NCI-H1105 treated with DMSO at 0.1 percent for 48 hours (cell line): ENCODE results near the gene ASTN2.

Experiments used
- DNase-seq: peaks from one replicate; lab custom pipeline; 2025; lab: John Stamatoyannopoulos, UW

ASTN2 gene

DNA sequence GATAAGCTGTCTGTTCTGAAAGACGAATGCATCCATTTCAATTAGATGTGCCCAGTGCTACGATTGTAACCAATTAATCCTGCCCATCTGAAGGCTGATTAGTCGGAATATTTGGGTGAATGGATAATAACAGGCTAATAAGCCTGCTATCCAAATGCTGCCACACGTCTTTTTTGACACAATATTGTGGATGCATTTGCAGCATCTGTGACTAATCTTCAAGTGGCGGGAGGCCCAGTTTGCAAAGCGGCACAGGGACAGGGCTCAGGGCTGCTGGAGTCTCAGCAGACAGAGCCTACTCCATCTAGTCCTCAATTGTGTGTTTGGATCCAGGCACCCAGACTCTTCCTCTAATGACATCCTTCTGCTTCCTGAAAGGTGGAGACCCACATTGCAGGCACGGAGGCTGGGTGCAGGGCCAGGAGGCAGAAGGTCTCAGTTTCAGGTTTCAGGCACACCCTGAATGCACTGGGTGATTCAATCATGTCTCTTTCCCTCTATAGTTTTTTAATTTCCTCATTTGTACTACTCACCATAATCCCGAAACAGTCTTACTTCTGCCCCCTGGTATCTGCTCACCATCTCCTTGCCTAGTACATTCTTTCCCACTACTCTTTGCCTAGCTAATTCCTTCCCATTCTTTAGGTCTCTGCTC lies 169.6 kb downstream of the ASTN2 start:
- no peak for DNase-seq

DNA sequence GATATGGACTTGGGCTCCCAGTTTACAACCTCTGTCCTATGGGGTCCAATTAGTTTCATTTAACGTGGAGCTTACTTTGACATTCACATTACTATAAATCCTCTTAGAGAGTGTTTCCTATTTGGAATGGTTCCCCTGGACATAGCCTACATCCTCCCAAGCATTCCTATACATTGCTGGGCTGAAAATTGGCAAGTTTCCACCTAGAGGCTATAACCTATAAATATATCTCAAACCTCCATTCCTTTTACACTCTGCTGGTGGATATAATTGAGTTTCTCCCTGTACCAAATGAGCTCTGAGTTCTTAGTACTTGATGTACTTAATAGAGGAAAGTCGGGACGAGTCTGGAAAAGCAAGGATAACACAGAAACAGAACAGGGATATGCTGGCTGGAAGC lies 172.8 kb downstream of the ASTN2 start:
- DNase-seq: no peak

DNA sequence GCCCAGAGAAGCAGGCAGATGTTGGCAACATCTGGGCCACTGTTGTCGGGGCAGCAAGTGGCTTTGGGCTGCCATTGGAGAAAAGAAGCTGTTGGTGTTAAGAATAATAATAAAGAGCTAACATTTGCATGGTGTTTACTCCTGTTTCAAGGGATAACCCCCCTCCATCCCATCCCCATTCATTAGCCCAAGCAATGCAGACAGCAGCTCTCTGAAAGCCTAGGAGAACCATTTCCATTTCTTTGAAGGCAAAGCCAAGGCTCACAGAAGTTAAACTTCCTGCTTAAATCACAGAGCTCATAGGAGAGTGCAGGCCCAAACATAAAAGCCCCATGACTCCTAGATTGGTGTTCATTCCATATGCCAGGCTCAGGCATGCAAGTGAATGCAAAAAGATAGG lies 175.4 kb downstream of the ASTN2 start:
- DNase-seq: no peak

GRCh38 chr9:117234103-117234502 lies 180.8 kb downstream of the ASTN2 start:
- DNase-seq: no peak

GRCh38 chr9:117233016-117233415 lies 181.8 kb downstream of the ASTN2 start:
- DNase-seq: no peak

DNA sequence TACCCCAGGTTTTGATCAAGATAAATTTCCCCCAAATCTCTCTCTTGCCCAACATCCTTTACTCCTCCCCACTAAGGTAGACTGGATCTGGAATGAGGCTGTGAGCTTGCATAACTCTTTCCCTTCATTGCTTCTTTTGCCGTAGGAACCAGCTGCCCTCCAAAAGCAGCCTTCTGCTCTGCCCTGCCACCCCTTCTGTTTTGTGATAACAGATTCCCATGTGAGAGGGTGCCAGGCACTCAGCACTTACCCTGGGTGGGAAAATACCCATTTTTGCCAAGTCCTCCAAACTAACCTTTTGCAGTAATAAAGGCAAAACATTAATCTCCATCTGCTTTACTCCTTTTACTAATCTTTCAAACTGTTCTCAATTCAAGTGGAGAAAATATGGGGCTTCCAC lies 182.6 kb downstream of the ASTN2 start:
- DNase-seq: no peak

DNA sequence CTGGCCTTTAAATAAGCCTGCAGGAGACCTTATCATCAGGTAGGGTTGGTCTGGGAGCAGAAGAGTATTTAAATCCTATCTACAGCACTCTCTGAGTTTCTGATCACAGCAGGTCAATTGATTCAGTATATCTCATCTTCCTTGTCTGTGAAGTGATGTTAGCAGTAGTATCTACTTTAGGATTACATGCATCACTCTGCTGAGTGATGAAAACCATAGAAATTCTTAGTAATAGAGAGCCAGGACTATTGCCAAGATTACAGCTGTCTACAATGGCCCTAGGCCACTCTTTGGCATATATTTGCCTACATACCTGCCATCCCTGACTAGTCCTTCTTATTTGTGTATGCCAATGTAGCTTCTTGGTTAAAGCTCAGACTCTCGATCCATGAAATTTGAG lies 183.8 kb downstream of the ASTN2 start:
- no peak for DNase-seq

DNA sequence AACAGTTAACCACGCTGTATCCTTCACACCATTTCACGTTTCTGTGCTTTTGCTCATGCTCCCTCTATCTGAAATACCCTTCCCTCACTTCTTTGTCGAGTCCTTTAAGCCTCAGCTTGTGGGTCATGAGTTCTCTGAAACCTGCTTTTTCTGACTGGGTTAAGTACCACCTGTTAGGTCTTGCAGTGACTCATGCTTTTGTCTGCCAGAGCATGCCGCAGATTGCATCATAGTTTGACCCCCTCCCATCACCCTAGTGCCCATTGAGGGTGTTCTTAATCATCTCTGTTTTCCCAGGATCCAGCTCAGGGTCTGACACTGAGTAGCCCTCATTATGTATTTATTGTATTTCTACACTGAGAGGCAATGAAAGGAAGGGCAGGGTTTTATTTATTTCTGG lies 190.2 kb downstream of the ASTN2 start:
- DNase-seq: peak; percentile 73

GRCh38 chr9:117218951-117219350 lies 195.9 kb downstream of the ASTN2 start:
- no peak for DNase-seq

DNA sequence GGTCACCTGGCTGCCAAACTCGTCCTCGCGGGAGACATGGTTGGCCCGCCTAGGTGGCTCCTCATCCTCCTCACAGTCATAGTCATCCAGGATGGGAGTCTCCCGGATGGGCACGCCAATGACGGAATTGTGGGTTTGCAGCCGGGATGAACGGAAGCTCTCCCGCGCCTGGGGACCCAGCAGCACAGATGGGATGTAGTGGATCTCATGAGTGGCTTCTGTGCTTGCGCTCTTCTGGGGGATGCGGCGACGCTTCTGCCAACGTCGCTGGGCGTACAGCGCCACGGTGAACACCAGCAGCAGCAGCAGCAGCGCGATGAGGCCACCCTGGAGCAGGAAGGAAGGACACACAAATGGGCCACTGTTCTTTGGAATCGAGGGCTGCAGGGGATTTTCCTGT lies 200.4 kb downstream of the ASTN2 start:
- no peak for DNase-seq

DNA sequence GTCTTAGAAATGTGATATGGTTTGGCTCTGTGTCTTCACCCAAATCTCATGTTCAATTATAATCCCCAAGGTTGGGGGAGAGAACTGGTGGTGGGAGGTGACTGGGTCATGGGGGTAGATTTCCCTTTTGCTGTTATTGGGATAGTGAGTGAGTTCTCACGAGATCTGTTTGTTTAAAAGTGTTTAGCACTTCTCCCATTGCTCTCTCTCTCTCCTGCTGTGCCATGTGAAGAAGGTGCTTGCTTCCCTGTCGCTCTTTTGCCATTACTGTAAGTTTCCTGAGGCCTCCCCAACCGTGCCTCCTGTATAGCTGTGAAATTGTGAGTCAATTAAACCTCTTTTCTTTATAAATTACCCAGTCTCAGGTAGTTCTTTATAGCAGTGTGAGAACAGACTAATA lies 203.6 kb downstream of the ASTN2 start:
- no peak for DNase-seq

GRCh38 chr9:117205806-117206205 lies 209.1 kb downstream of the ASTN2 start:
- DNase-seq: no peak

DNA sequence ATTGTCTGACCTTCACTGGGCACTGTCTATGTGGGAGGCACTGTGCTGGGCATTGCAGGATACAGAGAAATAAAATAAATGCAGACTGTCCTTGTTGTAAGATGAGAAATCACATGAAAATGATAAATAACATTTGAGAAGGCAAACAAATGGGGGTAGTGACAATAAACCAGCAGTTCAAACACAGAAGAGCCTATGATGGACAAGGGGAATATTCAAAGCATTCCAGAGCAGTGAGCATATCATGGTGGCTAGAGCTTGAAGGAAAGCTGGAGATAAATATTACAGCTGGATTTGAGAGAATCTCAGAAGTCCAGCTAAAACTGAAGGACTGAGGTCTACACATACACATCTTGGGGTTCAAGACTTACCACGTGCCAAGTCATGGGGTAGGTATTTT lies 209.9 kb downstream of the ASTN2 start:
- DNase-seq: no peak

DNA sequence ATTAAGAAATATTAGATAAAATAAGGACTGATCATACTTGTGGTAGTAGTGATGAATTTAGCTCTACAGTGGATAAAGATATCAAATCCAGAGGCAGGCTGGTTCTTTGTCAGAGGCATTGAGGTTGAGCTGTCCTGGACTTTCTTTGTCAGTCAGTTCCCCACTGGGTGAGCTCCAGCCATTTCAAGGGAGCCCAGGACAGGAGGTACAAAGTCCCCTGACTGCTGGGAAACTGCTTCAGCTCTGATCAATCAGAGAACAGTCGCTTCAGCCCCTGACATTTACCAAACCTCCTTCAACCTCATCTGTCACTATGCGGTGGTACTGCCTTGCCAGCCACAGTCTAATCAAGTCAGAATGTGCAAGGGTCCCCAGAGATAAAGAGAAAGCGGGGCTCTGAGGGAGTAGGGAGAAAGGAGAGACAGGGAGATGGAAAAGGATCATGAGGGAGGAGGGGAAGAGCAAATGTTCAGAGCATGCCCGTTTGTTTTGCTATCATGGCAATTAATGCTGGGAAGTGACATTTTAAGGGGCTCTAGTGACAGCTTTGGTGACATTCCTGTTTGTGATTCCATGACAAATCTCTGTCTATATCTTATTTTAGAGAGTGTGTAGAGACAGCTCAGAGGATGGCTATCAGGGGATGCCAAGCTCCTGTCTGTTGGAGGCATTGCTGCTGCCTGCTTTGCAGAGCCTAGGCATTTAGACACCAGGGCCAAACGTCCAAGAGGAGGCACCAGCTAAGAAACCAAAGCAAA lies 223.2 kb downstream of the ASTN2 start:
- DNase-seq: no peak

DNA sequence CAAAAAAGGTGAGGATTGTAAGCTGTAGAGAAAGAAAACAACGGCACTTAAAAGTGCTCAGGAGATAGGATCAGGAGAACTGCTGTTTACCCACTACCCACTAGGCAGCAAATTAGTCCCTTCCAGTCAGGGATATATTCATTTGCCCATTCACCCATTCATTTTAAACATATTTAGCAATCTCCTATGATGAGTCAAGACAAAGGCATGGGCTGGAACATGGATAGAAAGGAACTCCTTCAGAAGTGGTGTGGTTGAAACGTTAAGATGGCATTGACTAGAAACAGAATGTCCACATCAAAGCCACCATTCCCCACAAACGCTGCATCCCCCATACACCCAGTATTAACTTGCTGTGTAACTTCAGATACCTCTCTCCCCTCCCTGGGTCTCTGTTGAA lies 225.7 kb downstream of the ASTN2 start:
- no peak for DNase-seq

DNA sequence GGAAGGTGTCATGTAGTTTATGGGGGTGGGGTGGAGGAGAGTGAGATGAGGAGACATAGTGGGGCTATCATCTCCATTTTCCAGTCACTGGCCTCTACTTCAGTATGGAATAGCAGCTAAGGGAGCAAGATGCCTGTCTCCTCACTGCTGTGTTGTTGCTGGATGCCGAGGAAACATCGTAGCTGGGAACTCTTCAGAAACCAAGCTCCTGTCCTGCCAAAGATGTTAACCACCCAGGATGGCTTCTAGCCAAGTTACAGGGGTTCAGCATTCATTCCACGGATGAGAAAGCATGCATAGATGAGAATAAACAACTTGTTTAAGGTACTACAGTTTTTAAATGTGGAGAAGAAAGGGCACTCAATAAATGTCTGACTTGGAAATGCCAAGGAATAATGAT lies 226.5 kb downstream of the ASTN2 start:
- no peak for DNase-seq

DNA sequence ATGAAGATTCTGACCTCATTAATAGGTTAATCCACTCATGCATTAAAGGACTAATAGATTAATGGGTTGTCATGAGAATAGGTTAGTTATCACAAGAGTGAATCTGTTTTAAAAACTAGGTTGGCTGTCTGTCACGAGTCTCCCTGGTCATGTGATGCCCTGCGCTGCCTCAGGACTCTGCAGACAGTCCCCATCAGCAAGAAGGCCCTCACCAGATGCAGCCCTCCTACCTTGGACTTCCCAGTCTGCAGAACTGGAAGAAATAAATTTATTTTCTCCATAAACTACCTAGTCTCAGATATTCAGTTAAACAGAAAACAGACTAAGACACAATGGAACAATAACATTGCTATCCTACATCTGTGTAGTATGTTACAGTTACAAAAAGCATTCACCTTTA lies 227.4 kb downstream of the ASTN2 start:
- no peak for DNase-seq

GRCh38 chr9:117184173-117184572 lies 230.7 kb downstream of the ASTN2 start:
- DNase-seq: no peak

DNA sequence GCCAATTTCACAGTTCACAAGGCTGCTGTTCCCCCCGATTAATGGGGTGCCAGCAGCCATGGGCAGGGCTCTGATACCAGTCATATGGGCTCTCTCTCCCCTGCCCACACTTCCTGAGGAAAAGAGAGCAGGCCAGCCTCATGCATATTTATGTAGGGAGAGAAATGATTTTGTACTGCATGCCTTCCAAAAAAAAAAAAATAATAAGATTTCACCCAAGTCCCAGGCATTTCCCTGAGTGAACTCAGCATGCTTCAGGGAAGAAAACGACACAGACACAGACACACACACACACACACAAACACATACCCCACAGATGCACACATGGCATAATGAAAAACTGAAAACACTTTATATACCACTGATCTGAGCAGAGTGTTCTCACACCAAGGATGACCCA lies 232.8 kb downstream of the ASTN2 start:
- no peak for DNase-seq

GRCh38 chr9:117180896-117181445 lies 233.9 kb downstream of the ASTN2 start:
- no peak for DNase-seq

- DNase-seq: peak; percentile 61
These were observed 236.1 kb downstream of the ASTN2 start for GRCh38 chr9:117178596-117179375.

DNA sequence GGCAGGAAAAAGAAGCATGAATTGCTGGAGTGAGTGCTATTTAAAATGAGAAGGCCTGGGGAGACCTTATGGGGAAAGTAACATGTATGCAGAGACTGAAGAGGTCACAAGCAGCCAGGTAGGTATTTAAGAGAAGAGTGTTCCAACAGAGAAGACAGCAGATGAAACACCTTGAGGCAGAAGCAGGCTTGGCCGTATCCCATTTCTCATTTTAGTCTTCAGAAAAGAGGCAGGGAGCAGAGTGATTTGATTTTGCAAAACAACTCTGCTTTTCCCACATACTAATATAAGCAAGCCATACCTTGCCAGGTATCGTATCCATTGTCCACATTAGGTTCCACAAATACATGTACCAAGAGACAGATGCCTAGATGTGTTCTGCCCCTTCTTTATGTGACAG lies 244.3 kb downstream of the ASTN2 start:
- DNase-seq: no peak

DNA sequence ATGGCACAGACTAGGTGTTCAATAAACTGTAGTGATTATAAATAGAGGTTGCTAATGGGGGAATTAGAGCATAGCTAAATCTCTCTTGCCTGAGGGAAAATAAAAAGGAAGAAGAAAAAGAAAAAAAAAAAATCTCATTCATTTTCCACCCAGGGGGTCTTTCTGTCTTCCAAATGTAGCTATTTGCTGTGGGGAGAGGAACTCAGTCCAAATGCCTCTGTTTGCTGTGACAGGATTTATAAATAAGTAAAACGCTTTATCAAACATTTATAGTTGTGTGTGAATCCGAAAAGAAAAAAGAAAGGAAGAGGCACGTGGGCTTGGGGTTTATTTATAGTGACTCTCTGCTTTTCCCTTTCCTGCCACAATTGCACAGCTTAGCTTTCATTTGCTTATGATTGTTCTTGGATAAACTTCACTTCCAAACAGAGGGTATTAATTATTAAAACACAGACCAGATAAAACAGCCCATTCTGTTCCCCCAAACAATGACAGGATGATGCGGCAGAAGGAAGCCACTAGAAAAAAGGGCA lies 245.7 kb downstream of the ASTN2 start:
- no peak for DNase-seq
